Spleen (tissue), 11 donors: ENCODE data around the gene TLCD2. TPM values are rescaled to one million over a fixed set of nuclear protein-coding genes. Genes with fewer than 3 reads are reported as not detected.

Source experiments
- DNase-seq: peaks from one replicate; pipeline ENCODE4 v3.0.0-alpha.2; 2020
- H3K27ac ChIP-seq, 8 donors: fragments of 200-600 bp; sonication (generic) in 7 of 8; 1 replicate in 4 of 8; 2 replicates in 4 of 8; pipeline versions ENCODE4 v1.5.0 to v1.8.0; 2016 to 2021; ENCODE audit warnings: inconsistent platforms in 4 of 8, mild to moderate bottlenecking in 4 of 8, moderate library complexity in 1 of 8
- H3K27me3 ChIP-seq, 7 donors: fragments of 200-600 bp; sonication (generic) in 6 of 7; replicated peaks in 1 of 7; 1 replicate in 4 of 7; 2 replicates in 3 of 7; pipeline versions ENCODE4 v1.5.0 to v1.8.0; 2016 to 2021; ENCODE audit warnings: inconsistent platforms in 3 of 7, mild to moderate bottlenecking in 1 of 7
- H3K36me3 ChIP-seq, 6 donors: fragments of 200-600 bp; sonication (generic) in 5 of 6; 1 replicate in 4 of 6; 2 replicates in 2 of 6; pipeline versions ENCODE4 v1.5.0 to v1.8.0; 2016 to 2021; ENCODE audit warnings: inconsistent platforms in 2 of 6
- H3K4me1 ChIP-seq, 6 donors: fragments of 200-600 bp; sonication (generic) in 5 of 6; 1 replicate in 3 of 6; 2 replicates in 3 of 6; pipeline versions ENCODE4 v1.5.0 to v1.8.0; 2016 to 2021; ENCODE audit warnings: inconsistent platforms in 3 of 6
- H3K4me3 ChIP-seq, 8 donors: fragments of 200-600 bp; sonication (generic) in 7 of 8; 1 replicate in 4 of 8; 2 replicates in 4 of 8; pipeline versions ENCODE4 v1.5.0 to v1.8.0; 2016 to 2021; ENCODE audit warnings: inconsistent platforms in 4 of 8, mild to moderate bottlenecking in 4 of 8, moderate library complexity in 2 of 8
- H3K9me3 ChIP-seq, 8 donors: fragments of 200-600 bp; sonication (generic) in 7 of 8; 1 replicate in 4 of 8; 2 replicates in 4 of 8; pipeline versions ENCODE4 v1.5.0 to v1.8.0; 2016 to 2021; ENCODE audit warnings: inconsistent platforms in 4 of 8
- CTCF ChIP-seq, 11 experiments: fragments of 200-600 bp in 7 of 11; fragments of 450-650 bp in 4 of 11; sonication (generic) in 4 of 11; IDR thresholded peaks in 8 of 11; conservative IDR thresholded peaks in 3 of 11; 1 replicate in 7 of 11; 2 replicates in 4 of 11; pipeline versions ENCODE4 v1.4.0 to v1.8.0; 2016 to 2021; ENCODE audit warnings: antibody characterized with exemption in 11 of 11, inconsistent platforms in 4 of 11, mild to moderate bottlenecking in 1 of 11
- POLR2A ChIP-seq, 3 donors: fragments of 450-650 bp; IDR thresholded peaks; one replicate each; pipeline ENCODE4 v1.5.1; 2017; ENCODE audit warnings: antibody characterized with exemption in 3 of 3, mild to moderate bottlenecking in 1 of 3
- POLR2AphosphoS5 ChIP-seq, 3 donors: sonication (generic); formaldehyde crosslinking; IDR thresholded peaks; one replicate each; pipeline ENCODE4 v1.5.1; 2017; ENCODE audit warnings: antibody characterized with exemption in 3 of 3
- WGBS, 5 donors: extraction: QIAGEN DNeasy Blood & Tissue Kit in 3 of 5; methylation state at CpG; one replicate each; pipeline versions ENCODE4 v1.1.5 to v1.1.7; 2013 to 2018; 5-methylcytosine and 5-hydroxymethylcytosine counted together
- intact Hi-C: fragments of 100-400 bp; cut with DNase I; formaldehyde crosslinking; loops from one replicate; pipeline ENCODE4 v1.15.0; 2023; ENCODE audit warnings: low total_unique reads
- polyA plus RNA-seq, 3 donors: library from polyadenylated mRNA; stranded (reverse); fragments of 200-250 nt; gene quantifications; one replicate each; pipeline ENCODE4 v1.2.1, GENCODE V29; 2013
- total RNA-seq, 7 donors: library from RNA; depleted of rRNA in 3 of 7; stranded (reverse); fragments of >200 nt in 3 of 7; fragmentation: NEBNext Ultra II Directional in 4 of 7; extraction: Animal tissue kit (Norgen Biotek cat#: 25700) in 4 of 7; gene quantifications; one replicate each; pipeline versions ENCODE4 v1.1.0 to v1.2.1, GENCODE V29; 2016 to 2021
- donor health status: healthy with polysubstance abuse.
- donor health status: DM: no; HTN: no; CAD: no; lungs with moderate emphysema.
- donor health status: DM: no; HTN: no; CAD: no.
- donor health status: Bipolar disorder and iron deficiency.
- donor health status: healthy.
- donor health status: DM: no; HTN: no; CAD: no.
- donor health status: DM: yes; HTN: yes; CAD: no.

TLCD2 gene
- total and polyA plus RNA-seq, 10 donors: 0.26 to 5.4 (median 2.0) TPM

- Histone ChIP-seq H3K4me3 (peak overlapping the region in 1 of 8 donors; percentile 22), H3K27me3 (no peaks in the 10 kb centered on the region), H3K4me1 (peaks cover 18 to 99% (median 81%) of the 10 kb centered on the region in 6 donors), H3K27ac (peak overlapping the region in 7 of 8 donors; percentile 61 to 84 (median 76)), H3K36me3 (peaks cover 2 to 100% (median 59%) of the 10 kb centered on the region in 6 donors), H3K9me3 (no peaks in the 10 kb centered on the region)
- DNase-seq: no peak
- WGBS, 5 donors: 79 to 85% (median 83%) methylated on average over 10 of the region's 10 CpGs
- TF ChIP-seq POLR2AphosphoS5 (IDR thresholded peaks at IDR 0.05) (no peak), CTCF (IDR thresholded peaks at IDR 0.05 in 8 of 11, conservative IDR thresholded peaks at IDR 0.05 in 3 of 11) (no peak), POLR2A (IDR thresholded peaks at IDR 0.05) (no peak)
- intact Hi-C loops: no loop called here
Measured at GRCh38 chr17:1731194-1731506, 21.0 kb upstream of the TLCD2 start.

GRCh38 chr17:1730326-1731193, 20.4 kb upstream of the TLCD2 start:
- TF ChIP-seq POLR2A (IDR thresholded peaks at IDR 0.05) (no peak), CTCF (IDR thresholded peaks at IDR 0.05 in 8 of 11, conservative IDR thresholded peaks at IDR 0.05 in 3 of 11) (no peak), POLR2AphosphoS5 (IDR thresholded peaks at IDR 0.05) (peak; percentile 63 to 78 (median 74))
- intact Hi-C loops: no loop called here
- Histone ChIP-seq H3K27me3 (no peaks in the 10 kb centered on the region), H3K36me3 (peaks cover 2 to 100% (median 60%) of the 10 kb centered on the region in 6 donors), H3K4me1 (peaks cover 17 to 99% (median 82%) of the 10 kb centered on the region in 6 donors), H3K9me3 (no peaks in the 10 kb centered on the region), H3K27ac (peak overlapping the region in 7 of 8 donors; percentile 61 to 84 (median 76)), H3K4me3 (peak overlapping the region in 1 of 8 donors; percentile 22)
- peak; percentile 81 for DNase-seq
- WGBS, 5 donors: 79 to 87% (median 86%) methylated on average over 23 to 40 of the region's 40 CpGs

- Histone ChIP-seq H3K4me3 (peak overlapping the region in 1 of 8 donors; percentile 22), H3K4me1 (peaks cover 21 to 99% (median 85%) of the 10 kb centered on the region in 6 donors), H3K27ac (peak overlapping the region in 7 of 8 donors; percentile 61 to 84 (median 76)), H3K27me3 (no peaks in the 10 kb centered on the region), H3K9me3 (no peaks in the 10 kb centered on the region), H3K36me3 (peaks cover 2 to 94% (median 59%) of the 10 kb centered on the region in 6 donors)
- intact Hi-C loops: no loop called here
- TF ChIP-seq POLR2A (IDR thresholded peaks at IDR 0.05) (no peak), CTCF (IDR thresholded peaks at IDR 0.05 in 8 of 11, conservative IDR thresholded peaks at IDR 0.05 in 3 of 11) (no peak), POLR2AphosphoS5 (IDR thresholded peaks at IDR 0.05) (no peak)
- peak; percentile 77 for DNase-seq
- WGBS, 5 donors: 53 to 87% (median 73%) methylated on average over 12 to 15 of the region's 15 CpGs
Measured at GRCh38 chr17:1729966-1730325, 19.8 kb upstream of the TLCD2 start.
